ENCODE results near the gene LRIT1. TPM values are rescaled to one million over a fixed set of nuclear protein-coding genes. Genes with fewer than 3 reads are reported as not detected.

Gene LRIT1
- total RNA-seq, 3 donors from 2014 or later: not detected

DNA sequence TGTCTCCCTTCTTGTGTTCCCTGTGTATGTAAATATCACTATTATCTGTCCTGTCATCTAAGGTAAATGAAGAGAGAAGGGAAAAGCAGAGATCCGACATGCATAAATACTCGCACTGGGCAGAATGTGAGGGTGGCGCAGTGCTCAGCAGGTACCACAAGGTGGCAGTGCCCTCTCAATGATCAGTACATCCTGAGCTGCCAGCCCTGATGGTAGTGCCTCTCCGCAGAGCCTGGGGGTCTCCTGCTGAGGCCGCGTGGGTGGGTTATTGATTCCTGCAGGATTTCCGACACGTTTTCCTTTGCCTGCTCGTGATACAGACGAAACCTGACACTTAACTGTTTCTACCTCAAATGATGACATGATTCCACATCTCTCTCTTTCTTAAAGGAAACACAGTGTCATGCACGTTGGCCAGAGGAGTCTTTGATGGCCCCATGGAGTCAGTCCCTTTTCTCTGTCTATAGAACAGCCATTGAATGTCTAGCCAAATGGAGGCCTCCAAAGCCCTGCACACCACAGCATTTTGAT lies 23.3 kb upstream of the LRIT1 start:
- Histone ChIP-seq H3K4me3 (no peak overlapping the region), H3K4me1 (ENCODE audit: low read depth) (no peaks in the 10 kb centered on the region), H3K36me3 (ENCODE audit: low read depth) (no peaks in the 10 kb centered on the region), H3K9me3 (no peaks in the 10 kb centered on the region)
- intact Hi-C loops (cut with DNase I, micrococcal nuclease): loop anchor here (1.0 to 10.0 kb wide), 3 partner anchors 110 to 273 kb away; no protein-coding TSS in a partner anchor
- peak; percentile 88 for ATAC-seq
- TF ChIP-seq, protein P1, sequence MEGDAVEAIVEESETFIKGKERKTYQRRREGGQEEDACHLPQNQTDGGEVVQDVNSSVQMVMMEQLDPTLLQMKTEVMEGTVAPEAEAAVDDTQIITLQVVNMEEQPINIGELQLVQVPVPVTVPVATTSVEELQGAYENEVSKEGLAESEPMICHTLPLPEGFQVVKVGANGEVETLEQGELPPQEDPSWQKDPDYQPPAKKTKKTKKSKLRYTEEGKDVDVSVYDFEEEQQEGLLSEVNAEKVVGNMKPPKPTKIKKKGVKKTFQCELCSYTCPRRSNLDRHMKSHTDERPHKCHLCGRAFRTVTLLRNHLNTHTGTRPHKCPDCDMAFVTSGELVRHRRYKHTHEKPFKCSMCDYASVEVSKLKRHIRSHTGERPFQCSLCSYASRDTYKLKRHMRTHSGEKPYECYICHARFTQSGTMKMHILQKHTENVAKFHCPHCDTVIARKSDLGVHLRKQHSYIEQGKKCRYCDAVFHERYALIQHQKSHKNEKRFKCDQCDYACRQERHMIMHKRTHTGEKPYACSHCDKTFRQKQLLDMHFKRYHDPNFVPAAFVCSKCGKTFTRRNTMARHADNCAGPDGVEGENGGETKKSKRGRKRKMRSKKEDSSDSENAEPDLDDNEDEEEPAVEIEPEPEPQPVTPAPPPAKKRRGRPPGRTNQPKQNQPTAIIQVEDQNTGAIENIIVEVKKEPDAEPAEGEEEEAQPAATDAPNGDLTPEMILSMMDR (IDR thresholded peaks at IDR 0.05): peak; percentile 76
- peak in 2 of 3 donors; percentile 76 to 85 for DNase-seq

DNA sequence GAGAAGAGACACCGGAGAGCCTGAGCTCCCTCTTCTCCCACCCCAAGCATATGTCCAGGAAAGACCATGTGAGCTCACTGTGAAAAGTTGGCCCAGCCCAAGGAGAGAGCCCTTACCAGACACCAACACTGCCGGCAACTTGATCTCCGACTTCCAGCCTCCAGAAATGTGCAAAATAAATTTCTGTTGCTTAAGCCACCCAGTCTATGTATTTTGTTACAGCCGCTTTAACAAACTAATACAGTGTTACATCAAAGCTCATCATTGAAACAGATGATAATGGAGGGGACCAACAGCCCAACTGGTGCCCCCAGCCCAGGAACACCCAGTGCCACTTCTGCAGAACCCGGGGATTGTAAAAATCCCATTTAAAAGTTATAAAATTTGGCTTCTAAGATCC lies 22.4 kb upstream of the LRIT1 start:
- Histone ChIP-seq H3K4me1 (ENCODE audit: low read depth) (no peaks in the 10 kb centered on the region), H3K9me3 (no peaks in the 10 kb centered on the region), H3K4me3 (no peak overlapping the region), H3K36me3 (ENCODE audit: low read depth) (no peaks in the 10 kb centered on the region)
- TF ChIP-seq, protein P1 (IDR thresholded peaks at IDR 0.05): no peak
- intact Hi-C loops (cut with DNase I, micrococcal nuclease): loop anchor here in 1 of 2 donors (1.0 to 10.0 kb wide), 2 partner anchors 111 to 274 kb away; no protein-coding TSS in a partner anchor
- no peak for DNase-seq
- no peak for ATAC-seq

DNA sequence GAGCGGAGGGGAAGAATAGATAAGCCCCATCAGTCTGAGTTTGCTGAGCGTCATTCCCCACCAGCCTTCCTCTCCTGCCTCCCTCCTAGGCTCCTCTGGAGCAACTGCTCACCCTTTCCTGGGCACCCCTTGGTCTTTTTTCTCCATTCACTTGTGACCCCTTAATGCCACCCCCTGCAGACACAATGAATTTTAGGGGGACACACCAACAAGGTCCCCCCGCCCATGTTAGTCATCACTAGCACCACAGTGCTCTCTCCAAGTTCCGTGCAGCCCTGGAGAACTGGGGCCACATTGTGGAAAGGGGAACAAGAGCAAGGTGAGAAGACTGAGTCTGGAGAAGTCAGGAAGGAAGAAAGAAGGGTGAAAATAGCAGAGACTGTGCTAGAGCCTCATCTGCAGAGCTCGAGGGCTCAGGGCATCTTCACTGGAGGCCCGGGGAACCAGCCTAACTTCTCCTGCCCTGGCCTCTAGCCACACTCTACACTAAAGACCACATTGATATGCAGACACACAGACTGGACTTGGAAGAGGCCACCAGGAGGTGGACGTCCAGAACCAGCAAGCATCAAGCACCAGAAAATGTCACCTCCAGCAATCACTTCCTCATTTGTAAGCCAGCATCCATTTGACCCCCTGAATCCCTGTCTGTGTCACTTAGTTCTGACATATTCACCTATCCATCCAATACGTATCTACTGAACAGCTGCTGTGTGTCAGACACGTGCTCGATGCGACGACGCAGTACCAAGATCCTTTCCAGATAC lies 21.0 kb upstream of the LRIT1 start:
- Histone ChIP-seq H3K9me3 (no peaks in the 10 kb centered on the region), H3K4me3 (no peak overlapping the region), H3K36me3 (ENCODE audit: low read depth) (no peaks in the 10 kb centered on the region), H3K4me1 (ENCODE audit: low read depth) (no peaks in the 10 kb centered on the region)
- intact Hi-C loops (cut with DNase I, micrococcal nuclease): loop anchor here in 1 of 2 donors (10.0 kb wide), 1 partner anchor 112 kb away; no protein-coding TSS in a partner anchor
- ATAC-seq: no peak
- TF ChIP-seq, protein P1 (IDR thresholded peaks at IDR 0.05): no peak
- no peak for DNase-seq

DNA sequence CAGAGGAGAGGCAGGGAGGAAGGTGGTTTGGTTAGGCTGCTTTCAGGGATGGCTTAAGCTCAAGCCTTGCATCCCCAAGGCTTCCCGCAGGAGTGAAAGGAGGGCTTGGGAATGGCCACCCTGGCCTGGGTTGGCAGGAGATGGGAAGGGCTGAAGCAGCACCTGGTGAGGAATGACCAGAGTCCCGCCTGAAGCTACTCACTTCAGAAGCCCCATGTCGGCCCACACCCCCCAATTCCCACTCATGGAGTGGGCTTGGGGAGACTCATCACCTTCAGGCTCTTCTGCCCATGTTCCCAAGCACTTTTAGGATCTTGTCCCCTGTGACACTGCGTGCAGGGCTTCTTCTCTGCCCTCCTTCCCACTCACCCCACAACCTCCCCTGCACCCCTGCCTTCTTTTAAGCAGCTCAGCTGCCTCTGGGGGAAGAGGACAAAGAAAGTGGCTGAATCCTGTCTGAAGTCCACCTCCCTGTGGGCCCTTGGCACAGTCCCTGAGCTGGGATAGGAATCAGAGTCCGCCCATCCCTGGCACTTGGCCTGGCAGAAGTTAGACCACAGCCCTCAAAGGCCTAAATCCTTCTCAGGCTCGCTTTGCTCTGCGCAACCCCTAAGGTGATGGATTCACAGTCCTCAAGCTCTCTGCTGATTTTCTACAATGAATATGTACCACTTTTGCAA lies 20.0 kb upstream of the LRIT1 start:
- ATAC-seq: no peak
- no peak for DNase-seq
- TF ChIP-seq, protein P1 (IDR thresholded peaks at IDR 0.05): no peak
- no peaks in the 10 kb centered on the region for H3K4me1 ChIP-seq (ENCODE audit: low read depth)
- intact Hi-C loops (cut with DNase I, micrococcal nuclease): loop anchor here in 1 of 2 donors (10.0 kb wide), 1 partner anchor 113 kb away; no protein-coding TSS in a partner anchor
- H3K36me3 ChIP-seq (ENCODE audit: low read depth): no peaks in the 10 kb centered on the region
- no peak overlapping the region for H3K4me3 ChIP-seq
- no peaks in the 10 kb centered on the region for H3K9me3 ChIP-seq

DNA sequence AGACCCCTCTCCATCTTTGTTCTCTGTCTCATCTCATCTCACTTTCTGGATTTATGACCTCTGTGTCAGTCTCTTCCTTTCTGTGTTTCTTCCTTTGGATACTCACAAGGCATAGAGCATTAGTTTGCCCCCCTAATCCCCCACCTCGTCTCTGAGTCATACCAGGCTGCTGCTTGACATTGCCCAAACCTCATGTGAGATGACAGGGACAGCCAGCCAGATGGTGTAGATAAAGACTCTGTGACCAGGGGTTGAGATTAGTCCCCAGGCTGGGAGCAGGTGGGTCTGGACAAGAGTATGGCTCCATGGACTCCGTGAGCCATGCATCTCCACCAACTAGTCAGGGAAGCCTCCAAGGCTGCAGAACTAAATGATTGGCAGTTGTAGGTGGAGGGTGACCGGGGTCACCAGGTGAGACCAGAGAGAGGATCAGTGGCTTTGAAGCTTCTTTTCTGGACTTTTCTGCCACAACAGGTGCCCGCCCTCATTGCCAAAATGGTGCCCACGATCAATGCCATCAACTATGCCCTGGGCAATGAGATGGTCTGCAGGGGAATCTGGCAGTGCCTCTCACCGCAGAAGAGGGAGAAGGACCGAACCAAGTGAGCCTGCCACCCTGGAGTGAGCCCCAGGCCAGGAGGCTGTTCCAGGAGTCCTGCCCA lies 16.8 kb upstream of the LRIT1 start:
- no peaks in the 10 kb centered on the region for H3K36me3 ChIP-seq (ENCODE audit: low read depth)
- TF ChIP-seq, protein P1 (IDR thresholded peaks at IDR 0.05): no peak
- no peak for ATAC-seq
- H3K4me1 ChIP-seq (ENCODE audit: low read depth): no peaks in the 10 kb centered on the region
- no peak for DNase-seq
- intact Hi-C loops (cut with DNase I, micrococcal nuclease): no loop called here
- no peak overlapping the region for H3K4me3 ChIP-seq
- H3K9me3 ChIP-seq: no peaks in the 10 kb centered on the region
